GM08714 (cell line): ENCODE data around the gene CATSPERE.
"Not testable (repeated sequence)": the region's sequence is repeated elsewhere in the genome, so short reads cannot be mapped to it uniquely, and the experiment has no call there.

Experiments
- H3K4me3 ChIP-seq: fragments of 200-500 bp; sonication (Bioruptor generic); 2 replicates; pipeline ENCODE4 v1.5.1; 2014; ENCODE audit warnings: mild to moderate bottlenecking, low read length, inconsistent platforms
- ZNF274 ChIP-seq: IDR thresholded peaks from 2 replicates; pipeline ENCODE4 v1.6.1; 2012; ENCODE audit warnings: mild to moderate bottlenecking, low read depth, low read length

Gene CATSPERE

GRCh38 chr1:244456586-244456985, 4.5 kb upstream of the CATSPERE start:
- no peak for TF ChIP-seq ZNF274
- no peak overlapping the region for H3K4me3 ChIP-seq

- no peak overlapping the region for H3K4me3 ChIP-seq
- no peak for TF ChIP-seq ZNF274
Measured at GRCh38 chr1:244458781-244459180, 2.3 kb upstream of the CATSPERE start.

- no peak for TF ChIP-seq ZNF274
- H3K4me3 ChIP-seq = no peak overlapping the region
Measured at GRCh38 chr1:244460197-244460596, 876 bp upstream of the CATSPERE start.

GRCh38 chr1:244466724-244467123, 5.7 kb downstream of the CATSPERE start:
- H3K4me3 ChIP-seq = no peak overlapping the region
- no peak for TF ChIP-seq ZNF274

- no peak for TF ChIP-seq ZNF274
Measured at GRCh38 chr1:244473059-244473605, 12.1 kb downstream of the CATSPERE start.

GRCh38 chr1:244484971-244485370, 23.9 kb downstream of the CATSPERE start:
- H3K4me3 ChIP-seq = not testable (repeated sequence)

More at GRCh38 chr1:244473059-244473605, 12.1 kb downstream of the CATSPERE start:
- H3K4me3 ChIP-seq = no peak overlapping the region

GRCh38 chr1:244494653-244495052, 33.6 kb downstream of the CATSPERE start:
- TF ChIP-seq ZNF274 = no peak
- no peak overlapping the region for H3K4me3 ChIP-seq

- H3K4me3 ChIP-seq = no peak overlapping the region
- TF ChIP-seq ZNF274 = no peak
Measured at GRCh38 chr1:244496186-244496585, 35.1 kb downstream of the CATSPERE start.

- H3K4me3 ChIP-seq = no peak overlapping the region
- TF ChIP-seq ZNF274 = no peak
Measured at GRCh38 chr1:244497805-244498204, 36.7 kb downstream of the CATSPERE start.

- not testable (repeated sequence) for H3K4me3 ChIP-seq
Measured at GRCh38 chr1:244499484-244499883, 38.4 kb downstream of the CATSPERE start.

GRCh38 chr1:244500515-244500914, 39.4 kb downstream of the CATSPERE start:
- H3K4me3 ChIP-seq = not testable (repeated sequence)

- H3K4me3 ChIP-seq = no peak overlapping the region
- no peak for TF ChIP-seq ZNF274
Measured at GRCh38 chr1:244502630-244503029, 41.6 kb downstream of the CATSPERE start.

GRCh38 chr1:244513493-244513892, 52.4 kb downstream of the CATSPERE start:
- TF ChIP-seq ZNF274 = no peak
- no peak overlapping the region for H3K4me3 ChIP-seq

GRCh38 chr1:244515680-244516079, 54.6 kb downstream of the CATSPERE start:
- TF ChIP-seq ZNF274 = no peak
- no peak overlapping the region for H3K4me3 ChIP-seq

- H3K4me3 ChIP-seq = no peak overlapping the region
Measured at GRCh38 chr1:244536316-244536715, 75.2 kb downstream of the CATSPERE start.

GRCh38 chr1:244545511-244545910, 84.4 kb downstream of the CATSPERE start:
- H3K4me3 ChIP-seq = no peak overlapping the region

More at GRCh38 chr1:244536316-244536715, 75.2 kb downstream of the CATSPERE start:
- no peak for TF ChIP-seq ZNF274

More at GRCh38 chr1:244545511-244545910, 84.4 kb downstream of the CATSPERE start:
- no peak for TF ChIP-seq ZNF274
